Activated CD8-positive, alpha-beta T cell treated with anti-CD3 and anti-CD28 coated beads, Interleukin-2, amount 10 ng/mL, durations not matched to agents 7 days and 5 days (primary cell): ENCODE data around the gene USP28. TPM values are rescaled to one million over a fixed set of nuclear protein-coding genes. Genes with fewer than 3 reads are reported as not detected.

Experiments used
- ATAC-seq: fragments of 150-1000 bp; cut with Tn5 transposase; one replicate; pipeline ENCODE4 v1.10.0; 2021; ENCODE audit warnings: moderate library complexity
- CTCF ChIA-PET: fragments of 350-600 bp; sonication (Branson Sonifier 250); formaldehyde crosslinking; loops from one replicate; lab custom pipeline; 2021; ENCODE audit warnings: antibody characterized with exemption; lab: Charles Lee
- POLR2A ChIA-PET: fragments of 350-600 bp; sonication (Branson Sonifier 250); formaldehyde crosslinking; loops from one replicate; lab custom pipeline; 2021; ENCODE audit warnings: antibody characterized with exemption; lab: Charles Lee
- DNase-seq: peaks from one replicate; pipeline ENCODE4 v3.0.0-alpha.2; 2020
- H3K27ac Mint-ChIP-seq: one replicate; pipeline ENCODE4 v1.8.0; 2021; ENCODE audit warnings: mild to moderate bottlenecking, mixed read lengths
- H3K27me3 Mint-ChIP-seq: one replicate; pipeline ENCODE4 v1.8.0; 2021; ENCODE audit warnings: low read depth, mixed read lengths
- H3K36me3 Mint-ChIP-seq: one replicate; pipeline ENCODE4 v1.8.0; 2021; ENCODE audit warnings: low read depth, mixed read lengths
- H3K4me1 Mint-ChIP-seq: one replicate; pipeline ENCODE4 v1.8.0; 2021; ENCODE audit warnings: low read depth, mixed read lengths
- H3K4me3 Mint-ChIP-seq: one replicate; pipeline ENCODE4 v1.8.0; 2021; ENCODE audit warnings: mild to moderate bottlenecking, mixed read lengths
- H3K9me3 Mint-ChIP-seq: one replicate; pipeline ENCODE4 v1.8.0; 2022; ENCODE audit warnings: mixed read lengths; ENCODE audit not compliant: insufficient read depth
- total RNA-seq, 2 experiments: library from RNA; stranded (reverse); gene quantifications; one replicate each; pipeline ENCODE4 v1.2.3, GENCODE V29; 2021

The USP28 gene
- total RNA-seq, 2 experiments from 2014 or later: 46.8 to 53.0 TPM

GRCh38 chr11:113876798-113877669 lies 1.7 kb upstream of the USP28 start:
- Mint-ChIP-seq H3K36me3 (peaks cover 22% of the 10 kb centered on the region), H3K27me3 (no peaks in the 10 kb centered on the region), H3K4me1 (peaks cover 41% of the 10 kb centered on the region), H3K4me3 (peak overlapping the region; percentile 97), H3K27ac (peak overlapping the region; percentile 82), H3K9me3 (no peaks in the 10 kb centered on the region)
- no peak for DNase-seq
- ChIA-PET CTCF (interaction anchor here (0.7 kb wide), 1 partner anchor 18 kb away, joined by 4 read pairs; no protein-coding TSS in a partner anchor), POLR2A (no interaction called here)
- ATAC-seq: no peak

GRCh38 chr11:113876074-113876797 lies 864 bp upstream of the USP28 start:
- peak overlapping the region; percentile 97 for H3K27ac Mint-ChIP-seq
- ATAC-seq: no peak
- H3K27me3 Mint-ChIP-seq: no peaks in the 10 kb centered on the region
- H3K36me3 Mint-ChIP-seq: peaks cover 28% of the 10 kb centered on the region
- DNase-seq: no peak
- POLR2A ChIA-PET: interaction anchor here (1.8 kb wide), 1 partner anchor 14 kb away, joined by 9 read pairs; no protein-coding TSS in a partner anchor
- H3K4me3 Mint-ChIP-seq: peak overlapping the region; percentile 97
- no peaks in the 10 kb centered on the region for H3K9me3 Mint-ChIP-seq
- CTCF ChIA-PET: no interaction called here
- H3K4me1 Mint-ChIP-seq: peaks cover 48% of the 10 kb centered on the region

- H3K4me3 Mint-ChIP-seq: peak overlapping the region; percentile 84
- DNase-seq: no peak
- ChIA-PET POLR2A (interaction anchor here (1.5 to 1.8 kb wide), 2 partner anchors 9 to 12 kb away, joined by 5 to 9 read pairs; no protein-coding TSS in a partner anchor), CTCF (interaction anchor here (1.0 to 1.1 kb wide), 2 partner anchors 101 to 102 kb away, joined by 3 to 4 read pairs; partner anchors contain the start of gene ZW10)
- peaks cover 32% of the 10 kb centered on the region for H3K36me3 Mint-ChIP-seq
- no peaks in the 10 kb centered on the region for H3K9me3 Mint-ChIP-seq
- peaks cover 54% of the 10 kb centered on the region for H3K4me1 Mint-ChIP-seq
- ATAC-seq: peak; percentile 45
- H3K27ac Mint-ChIP-seq: peak overlapping the region; percentile 86
- H3K27me3 Mint-ChIP-seq: no peaks in the 10 kb centered on the region
These were observed 665 bp downstream of the USP28 start for GRCh38 chr11:113874581-113875233.

GRCh38 chr11:113874096-113874495 lies 1.3 kb downstream of the USP28 start:
- ATAC-seq: no peak
- H3K9me3 Mint-ChIP-seq: no peaks in the 10 kb centered on the region
- DNase-seq: no peak
- peak overlapping the region; percentile 86 for H3K27ac Mint-ChIP-seq
- H3K4me3 Mint-ChIP-seq: peak overlapping the region; percentile 84
- ChIA-PET POLR2A (interaction anchor here (1.5 to 1.8 kb wide), 2 partner anchors 9 to 12 kb away, joined by 5 to 9 read pairs; no protein-coding TSS in a partner anchor), CTCF (interaction anchor here (1.1 kb wide), 1 partner anchor 102 kb away, joined by 4 read pairs; no protein-coding TSS in a partner anchor)
- H3K4me1 Mint-ChIP-seq: peaks cover 53% of the 10 kb centered on the region
- H3K36me3 Mint-ChIP-seq: peaks cover 32% of the 10 kb centered on the region
- H3K27me3 Mint-ChIP-seq: no peaks in the 10 kb centered on the region

- peaks cover 56% of the 10 kb centered on the region for H3K4me1 Mint-ChIP-seq
- no peak overlapping the region for H3K27ac Mint-ChIP-seq
- H3K36me3 Mint-ChIP-seq: peaks cover 32% of the 10 kb centered on the region
- no peak for DNase-seq
- no peak for ATAC-seq
- ChIA-PET CTCF (interaction anchor here (1.0 to 1.4 kb wide), 3 partner anchors 13 to 101 kb away, joined by 3 to 4 read pairs (median 4); no protein-coding TSS in a partner anchor), POLR2A (no interaction called here)
- H3K9me3 Mint-ChIP-seq: no peaks in the 10 kb centered on the region
- H3K27me3 Mint-ChIP-seq: no peaks in the 10 kb centered on the region
- peak overlapping the region; percentile 84 for H3K4me3 Mint-ChIP-seq
These were observed 2.1 kb downstream of the USP28 start for GRCh38 chr11:113873236-113873626.

- Mint-ChIP-seq H3K4me3 (no peak overlapping the region), H3K36me3 (peaks cover 43% of the 10 kb centered on the region), H3K27ac (no peak overlapping the region), H3K4me1 (peaks cover 52% of the 10 kb centered on the region), H3K9me3 (no peaks in the 10 kb centered on the region), H3K27me3 (no peaks in the 10 kb centered on the region)
- ChIA-PET CTCF (interaction anchor here (2.1 kb wide), 1 partner anchor 65 kb away, joined by 6 read pairs; no protein-coding TSS in a partner anchor), POLR2A (no interaction called here)
- DNase-seq (no peak), ATAC-seq (no peak)
These were observed 4.0 kb downstream of the USP28 start for GRCh38 chr11:113871336-113871735.

GRCh38 chr11:113867843-113868503 lies 7.4 kb downstream of the USP28 start:
- H3K4me1 Mint-ChIP-seq: peaks cover 37% of the 10 kb centered on the region
- ATAC-seq (no peak), DNase-seq (no peak)
- POLR2A ChIA-PET: interaction anchor here (0.8 kb wide), 1 partner anchor 553 kb away, joined by 3 read pairs; no protein-coding TSS in a partner anchor
- peak overlapping the region; percentile 30 for H3K27ac Mint-ChIP-seq
- no peak overlapping the region for H3K4me3 Mint-ChIP-seq
- CTCF ChIA-PET: no interaction called here
- no peaks in the 10 kb centered on the region for H3K27me3 Mint-ChIP-seq
- peaks cover 46% of the 10 kb centered on the region for H3K36me3 Mint-ChIP-seq
- no peaks in the 10 kb centered on the region for H3K9me3 Mint-ChIP-seq

GRCh38 chr11:113865873-113866272 lies 9.5 kb downstream of the USP28 start:
- H3K4me1 Mint-ChIP-seq: peaks cover 34% of the 10 kb centered on the region
- DNase-seq (no peak), ATAC-seq (no peak)
- ChIA-PET POLR2A (interaction anchor here (0.7 kb wide), 1 partner anchor 9 kb away, joined by 5 read pairs; the partner anchor contains the start of gene USP28), CTCF (no interaction called here)
- peaks cover 45% of the 10 kb centered on the region for H3K36me3 Mint-ChIP-seq
- no peaks in the 10 kb centered on the region for H3K9me3 Mint-ChIP-seq
- no peak overlapping the region for H3K4me3 Mint-ChIP-seq
- H3K27me3 Mint-ChIP-seq: no peaks in the 10 kb centered on the region
- H3K27ac Mint-ChIP-seq: no peak overlapping the region

GRCh38 chr11:113864410-113864809 lies 11.0 kb downstream of the USP28 start:
- POLR2A ChIA-PET: no interaction called here
- H3K4me3 Mint-ChIP-seq: no peak overlapping the region
- peaks cover 43% of the 10 kb centered on the region for H3K36me3 Mint-ChIP-seq
- ATAC-seq (no peak), DNase-seq (no peak)
- peaks cover 43% of the 10 kb centered on the region for H3K4me1 Mint-ChIP-seq
- no peaks in the 10 kb centered on the region for H3K9me3 Mint-ChIP-seq
- H3K27me3 Mint-ChIP-seq: no peaks in the 10 kb centered on the region
- CTCF ChIA-PET: no interaction called here
- no peak overlapping the region for H3K27ac Mint-ChIP-seq

GRCh38 chr11:113862435-113862834 lies 12.9 kb downstream of the USP28 start:
- peak overlapping the region; percentile 53 for H3K27ac Mint-ChIP-seq
- CTCF ChIA-PET: interaction anchor here (0.7 to 1.5 kb wide), 3 partner anchors 9 to 399 kb away, joined by 3 to 4 read pairs (median 3); no protein-coding TSS in a partner anchor

More at GRCh38 chr11:113862435-113862834, 12.9 kb downstream of the USP28 start:
- no peaks in the 10 kb centered on the region for H3K27me3 Mint-ChIP-seq
- peaks cover 35% of the 10 kb centered on the region for H3K4me1 Mint-ChIP-seq
- H3K9me3 Mint-ChIP-seq: no peaks in the 10 kb centered on the region
- no peak overlapping the region for H3K4me3 Mint-ChIP-seq
- POLR2A ChIA-PET: interaction anchor here (1.3 kb wide), 1 partner anchor 13 kb away, joined by 9 read pairs; the partner anchor contains the start of gene USP28
- peaks cover 37% of the 10 kb centered on the region for H3K36me3 Mint-ChIP-seq
- ATAC-seq (peak; percentile 77), DNase-seq (peak; percentile 27)
